COLO668 (cell line): ENCODE results near the gene MON1A.
"Not testable (repeated sequence)": the region's sequence is repeated elsewhere in the genome, so short reads cannot be mapped to it uniquely, and the experiment has no call there.

Experiments
- DNase-seq: peaks from one replicate; lab custom pipeline; 2025; ENCODE audit not compliant: unreplicated experiment; lab: John Stamatoyannopoulos, UW

MON1A gene

GRCh38 chr3:49929291-49930167 is at the start of gene MON1A:
Gene MON1A (minus strand): TSS chr3:49929811. CDS start chr3:49913346, 16,465 bp downstream.
- peak; percentile 86 for DNase-seq

GRCh38 chr3:49976942-49977341 is 47.3 kb upstream of the MON1A start:
- DNase-seq, result no peak

GRCh38 chr3:49972656-49973055 is 43.0 kb upstream of the MON1A start:
- no peak for DNase-seq

GRCh38 chr3:49968346-49968745 is 38.7 kb upstream of the MON1A start:
- no peak for DNase-seq

- DNase-seq, result no peak
Measured at GRCh38 chr3:49967291-49967690, 37.7 kb upstream of the MON1A start.

- DNase-seq, result no peak
Measured at GRCh38 chr3:49966233-49966942, 36.8 kb upstream of the MON1A start.

GRCh38 chr3:49955636-49956035 is 26.0 kb upstream of the MON1A start:
- no peak for DNase-seq

- no peak for DNase-seq
Measured at GRCh38 chr3:49952924-49953323, 23.3 kb upstream of the MON1A start.

GRCh38 chr3:49942651-49943050 is 13.0 kb upstream of the MON1A start:
- DNase-seq, result no peak

- no peak for DNase-seq
Measured at GRCh38 chr3:49940667-49941249, 11.1 kb upstream of the MON1A start.

GRCh38 chr3:49939858-49940666 is 10.5 kb upstream of the MON1A start, which contains the start of gene RBM6:
Gene RBM6 (plus strand): TSS chr3:49940150. CDS start chr3:49962642, 22,492 bp downstream.
- peak; percentile 97 for DNase-seq

GRCh38 chr3:49937090-49937489 is 7.5 kb upstream of the MON1A start:
- no peak for DNase-seq

- DNase-seq, result not testable (repeated sequence)
Measured at GRCh38 chr3:49932281-49932680, 2.7 kb upstream of the MON1A start.

- DNase-seq, result peak; percentile 8
Measured at GRCh38 chr3:49930922-49931321, 1.3 kb upstream of the MON1A start.

GRCh38 chr3:49930168-49930690 is 618 bp upstream of the MON1A start:
- no peak for DNase-seq

- DNase-seq, result no peak
Measured at GRCh38 chr3:49928481-49929017, 1.1 kb downstream of the MON1A start.

GRCh38 chr3:49927798-49928197 is 1.8 kb downstream of the MON1A start:
- no peak for DNase-seq

GRCh38 chr3:49926117-49926728 is 3.4 kb downstream of the MON1A start:
- no peak for DNase-seq

- DNase-seq, result no peak
Measured at GRCh38 chr3:49925485-49925884, 4.1 kb downstream of the MON1A start.

- no peak for DNase-seq
Measured at GRCh38 chr3:49924683-49925082, 4.9 kb downstream of the MON1A start.
